ENCODE data around the gene ANO10.
"Not testable (repeated sequence)": the region's sequence is repeated elsewhere in the genome, so short reads cannot be mapped to it uniquely, and the experiment has no call there.

ANO10 gene

GRCh38 chr3:43627360-43627759, 5.5 kb upstream of the ANO10 start:
- DNase-seq = no peak

- DNase-seq = no peak
Measured at GRCh38 chr3:43624619-43625305, 3.0 kb upstream of the ANO10 start.

GRCh38 chr3:43620831-43621655, 768 bp downstream of the ANO10 start:
- DNase-seq = no peak

- no peak for DNase-seq
Measured at GRCh38 chr3:43619588-43619987, 2.2 kb downstream of the ANO10 start.

GRCh38 chr3:43618142-43618541, 3.7 kb downstream of the ANO10 start:
- DNase-seq = no peak

GRCh38 chr3:43616034-43616433, 5.8 kb downstream of the ANO10 start:
- DNase-seq = no peak

GRCh38 chr3:43615133-43615532, 6.7 kb downstream of the ANO10 start:
- DNase-seq = no peak

- DNase-seq = no peak
Measured at GRCh38 chr3:43613976-43614375, 7.8 kb downstream of the ANO10 start.

- DNase-seq = no peak
Measured at GRCh38 chr3:43612419-43612818, 9.4 kb downstream of the ANO10 start.

- DNase-seq = no peak
Measured at GRCh38 chr3:43609406-43609805, 12.4 kb downstream of the ANO10 start.

- DNase-seq = no peak
Measured at GRCh38 chr3:43608751-43609150, 13.1 kb downstream of the ANO10 start.

GRCh38 chr3:43606284-43606683, 15.5 kb downstream of the ANO10 start:
- no peak for DNase-seq

- DNase-seq = not testable (repeated sequence)
Measured at GRCh38 chr3:43599959-43600358, 21.9 kb downstream of the ANO10 start.

- no peak for DNase-seq
Measured at GRCh38 chr3:43597961-43598360, 23.9 kb downstream of the ANO10 start.

- not testable (repeated sequence) for DNase-seq
Measured at GRCh38 chr3:43596178-43596577, 25.6 kb downstream of the ANO10 start.

GRCh38 chr3:43595280-43595679, 26.5 kb downstream of the ANO10 start:
- DNase-seq = not testable (repeated sequence)

GRCh38 chr3:43593588-43593987, 28.2 kb downstream of the ANO10 start:
- DNase-seq = not testable (repeated sequence)

GRCh38 chr3:43591866-43592265, 29.9 kb downstream of the ANO10 start:
- DNase-seq = not testable (repeated sequence)

- DNase-seq = no peak
Measured at GRCh38 chr3:43587303-43587702, 34.5 kb downstream of the ANO10 start.

GRCh38 chr3:43584043-43584826, 37.6 kb downstream of the ANO10 start:
- no peak for DNase-seq

GRCh38 chr3:43583481-43583880, 38.3 kb downstream of the ANO10 start:
- DNase-seq = no peak

GRCh38 chr3:43582866-43583265, 38.9 kb downstream of the ANO10 start:
- DNase-seq = no peak

GRCh38 chr3:43581343-43581742, 40.5 kb downstream of the ANO10 start:
- DNase-seq = no peak

- peak; percentile 11 for DNase-seq
Measured at GRCh38 chr3:43580181-43580580, 41.6 kb downstream of the ANO10 start.
